Testis (tissue), 2 donors: ENCODE results near the gene CSN3.

Experiments used
- POLR2A ChIP-seq: fragments of 450-650 bp; IDR thresholded peaks from one replicate; pipeline ENCODE4 v1.6.1; 2017; ENCODE audit warnings: antibody characterized with exemption, mild to moderate bottlenecking, moderate library complexity
- TF ChIP-seq, protein P1 (sequence below), 3 experiments: fragments of 450-650 bp in 2 of 3; fragments of 200-600 bp in 1 of 3; sonication (generic) in 1 of 3; IDR thresholded peaks; one replicate each; pipeline ENCODE4 v1.5.1; 2016 to 2019; ENCODE audit warnings: antibody characterized with exemption in 3 of 3, mild to moderate bottlenecking in 2 of 3, moderate library complexity in 1 of 3

DNA sequence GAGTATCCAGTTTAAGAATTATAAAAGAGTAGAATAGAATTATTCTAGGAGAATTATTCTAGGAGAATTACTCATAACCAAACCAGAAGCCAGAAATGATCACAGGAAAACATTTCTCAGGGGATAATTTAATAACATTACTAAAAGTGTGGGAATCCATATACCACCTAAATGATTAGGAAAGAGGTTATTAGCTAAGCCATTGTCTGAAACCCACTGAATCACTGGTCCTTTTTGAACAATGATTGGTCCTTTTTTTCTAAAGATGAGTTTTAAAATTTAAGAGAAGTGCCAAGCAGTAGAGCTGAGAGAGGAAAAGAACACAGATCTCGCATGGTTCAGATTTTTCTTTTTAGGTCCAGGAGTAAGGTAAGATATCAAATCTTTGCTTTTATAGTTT, 47.0 kb upstream of the CSN3 start, which contains the start of gene ODAM:
- TF ChIP-seq, protein P1, sequence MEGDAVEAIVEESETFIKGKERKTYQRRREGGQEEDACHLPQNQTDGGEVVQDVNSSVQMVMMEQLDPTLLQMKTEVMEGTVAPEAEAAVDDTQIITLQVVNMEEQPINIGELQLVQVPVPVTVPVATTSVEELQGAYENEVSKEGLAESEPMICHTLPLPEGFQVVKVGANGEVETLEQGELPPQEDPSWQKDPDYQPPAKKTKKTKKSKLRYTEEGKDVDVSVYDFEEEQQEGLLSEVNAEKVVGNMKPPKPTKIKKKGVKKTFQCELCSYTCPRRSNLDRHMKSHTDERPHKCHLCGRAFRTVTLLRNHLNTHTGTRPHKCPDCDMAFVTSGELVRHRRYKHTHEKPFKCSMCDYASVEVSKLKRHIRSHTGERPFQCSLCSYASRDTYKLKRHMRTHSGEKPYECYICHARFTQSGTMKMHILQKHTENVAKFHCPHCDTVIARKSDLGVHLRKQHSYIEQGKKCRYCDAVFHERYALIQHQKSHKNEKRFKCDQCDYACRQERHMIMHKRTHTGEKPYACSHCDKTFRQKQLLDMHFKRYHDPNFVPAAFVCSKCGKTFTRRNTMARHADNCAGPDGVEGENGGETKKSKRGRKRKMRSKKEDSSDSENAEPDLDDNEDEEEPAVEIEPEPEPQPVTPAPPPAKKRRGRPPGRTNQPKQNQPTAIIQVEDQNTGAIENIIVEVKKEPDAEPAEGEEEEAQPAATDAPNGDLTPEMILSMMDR (IDR thresholded peaks at IDR 0.05), result no peak
- TF ChIP-seq POLR2A, result no peak
